Left lung (tissue), 10 donors: ENCODE measurements around the gene MEF2B. TPM values are rescaled to one million over a fixed set of nuclear protein-coding genes. Genes with fewer than 3 reads are reported as not detected.
"Not testable (repeated sequence)": the region's sequence is repeated elsewhere in the genome, so short reads cannot be mapped to it uniquely, and the experiment has no call there.

ENCODE experiments used
- ATAC-seq: fragments of 200-7000 bp; cut with Tn5 transposase; one replicate; pipeline ENCODE4 v1.9.1; 2020; ENCODE audit warnings: moderate library complexity
- DNase-seq, 4 donors: peaks; one replicate each; pipeline ENCODE4 v3.0.0-alpha.2; 2013 to 2020
- H3K27ac ChIP-seq, 2 donors: fragments of 200-600 bp; sonication (generic) in 1 of 2; one replicate each; pipeline versions ENCODE4 v1.5.0 to v1.8.0; 2020 to 2021
- H3K27me3 ChIP-seq, 2 donors: fragments of 200-600 bp; sonication (generic) in 1 of 2; one replicate each; pipeline versions ENCODE4 v1.5.0 to v1.8.0; 2020 to 2021
- H3K36me3 ChIP-seq, 2 donors: fragments of 200-600 bp; sonication (generic) in 1 of 2; one replicate each; pipeline versions ENCODE4 v1.5.0 to v1.8.0; 2020 to 2021
- H3K4me1 ChIP-seq, 2 donors: fragments of 200-600 bp; one replicate each; pipeline ENCODE4 v1.8.0; 2021
- H3K4me3 ChIP-seq, 2 donors: fragments of 200-600 bp; sonication (generic) in 1 of 2; one replicate each; pipeline versions ENCODE4 v1.5.0 to v1.8.0; 2020 to 2021; ENCODE audit warnings: mild to moderate bottlenecking in 1 of 2
- H3K9me3 ChIP-seq, 2 donors: fragments of 200-600 bp; sonication (generic) in 1 of 2; one replicate each; pipeline versions ENCODE4 v1.5.0 to v1.8.0; 2020 to 2021
- CTCF ChIP-seq, 2 donors: fragments of 200-600 bp; sonication (generic) in 1 of 2; IDR thresholded peaks; one replicate each; pipeline versions ENCODE4 v1.5.0 to v1.8.0; 2021; ENCODE audit warnings: antibody characterized with exemption in 2 of 2
- intact Hi-C, 2 donors: fragments of 100-400 bp; cut with DNase I; formaldehyde crosslinking; loops; one replicate each; pipeline versions ENCODE4 v1.11.2 to v1.14.2; 2022
- polyA plus RNA-seq, 6 donors: library from polyadenylated mRNA; unstranded; fragments of 120-200 nt; gene quantifications; one replicate each; pipeline ENCODE4 v1.2.1, GENCODE V29; 2013; ENCODE audit not compliant: insufficient read length in 6 of 6
- total RNA-seq, 2 donors: library from RNA; stranded (reverse); fragmentation: NEBNext Ultra II Directional; extraction: Animal tissue kit (Norgen Biotek cat#: 25700); gene quantifications; one replicate each; pipeline ENCODE4 v1.2.1, GENCODE V29; 2021
- donor health status: DM: no; HTN: yes; CAD: no.
- donor health status: DM: no; HTN: no; CAD: no.

MEF2B gene
- total and polyA plus RNA-seq, 8 donors = 1.1 to 3.7 (median 2.1) TPM

GRCh38 chr19:19140476-19140875 is 29.6 kb downstream of the MEF2B start:
- Histone ChIP-seq H3K27ac (no peak overlapping the region), H3K9me3 (no peaks in the 10 kb centered on the region), H3K36me3 (no peaks in the 10 kb centered on the region), H3K4me3 (no peak overlapping the region), H3K4me1 (peaks cover 5 to 19% of the 10 kb centered on the region in 2 donors), H3K27me3 (no peaks in the 10 kb centered on the region)
- intact Hi-C loops = no loop called here
- TF ChIP-seq CTCF (IDR thresholded peaks at IDR 0.05) = no peak
- DNase-seq (no peak), ATAC-seq (no peak)

GRCh38 chr19:19139876-19140229 is 30.2 kb downstream of the MEF2B start:
- Histone ChIP-seq H3K9me3 (no peaks in the 10 kb centered on the region), H3K36me3 (no peaks in the 10 kb centered on the region), H3K4me3 (no peak overlapping the region), H3K27me3 (no peaks in the 10 kb centered on the region), H3K4me1 (peaks cover 5 to 19% of the 10 kb centered on the region in 2 donors), H3K27ac (no peak overlapping the region)
- intact Hi-C loops = loop anchor here in 1 of 2 donors (10.0 kb wide), 1 partner anchor 85 kb away; no protein-coding TSS in a partner anchor
- DNase-seq (no peak), ATAC-seq (no peak)
- no peak for TF ChIP-seq CTCF (IDR thresholded peaks at IDR 0.05)

- DNase-seq = peak; percentile 95 to 98 (median 98)
- Histone ChIP-seq H3K9me3 (no peaks in the 10 kb centered on the region), H3K36me3 (no peaks in the 10 kb centered on the region), H3K27me3 (no peaks in the 10 kb centered on the region), H3K4me1 (peaks cover 5 to 19% of the 10 kb centered on the region in 2 donors), H3K27ac (peak within 1 kb of the TSS; percentile 8 to 63), H3K4me3 (peak within 1 kb of the TSS; percentile 67 to 68)
- TF ChIP-seq CTCF (IDR thresholded peaks at IDR 0.05) = no peak
- intact Hi-C loops = loop anchor here in 1 of 2 donors (10.0 kb wide), 1 partner anchor 84 kb away; no protein-coding TSS in a partner anchor
- ATAC-seq = peak; percentile 99
Observed at GRCh38 chr19:19138109-19138981, 31.7 kb downstream of the MEF2B start, which contains the start of gene TMEM161A. Gene TMEM161A, minus strand, starts transcription at chr19:19138478. Its CDS starts 50 bp downstream, at chr19:19138428.

GRCh38 chr19:19137556-19138108 is 32.4 kb downstream of the MEF2B start:
- Histone ChIP-seq H3K4me1 (peaks cover 5 to 19% of the 10 kb centered on the region in 2 donors), H3K9me3 (peaks cover 0 to 3% of the 10 kb centered on the region in 2 donors), H3K27me3 (no peaks in the 10 kb centered on the region), H3K27ac (peak overlapping the region in 1 of 2 donors; percentile 63), H3K4me3 (peak overlapping the region; percentile 67 to 68), H3K36me3 (peaks cover 0 to 4% of the 10 kb centered on the region in 2 donors)
- ATAC-seq = peak; percentile 13
- TF ChIP-seq CTCF (IDR thresholded peaks at IDR 0.05) = no peak
- no peak for DNase-seq
- intact Hi-C loops = loop anchor here in 1 of 2 donors (10.0 kb wide), 1 partner anchor 83 kb away; no protein-coding TSS in a partner anchor

- Histone ChIP-seq H3K36me3 (peaks cover 0 to 13% of the 10 kb centered on the region in 2 donors), H3K4me1 (peaks cover 5 to 19% of the 10 kb centered on the region in 2 donors), H3K9me3 (peaks cover 0 to 16% of the 10 kb centered on the region in 2 donors)
- not testable (repeated sequence) for H3K27ac ChIP-seq, ATAC-seq, DNase-seq, H3K4me3 ChIP-seq, H3K27me3 ChIP-seq
- intact Hi-C loops = loop anchor here in 1 of 2 donors (10.0 kb wide), 1 partner anchor 81 kb away; no protein-coding TSS in a partner anchor
Observed at GRCh38 chr19:19135713-19136112, 34.4 kb downstream of the MEF2B start.
